ENCODE measurements around the gene NCOA3.

DNA sequence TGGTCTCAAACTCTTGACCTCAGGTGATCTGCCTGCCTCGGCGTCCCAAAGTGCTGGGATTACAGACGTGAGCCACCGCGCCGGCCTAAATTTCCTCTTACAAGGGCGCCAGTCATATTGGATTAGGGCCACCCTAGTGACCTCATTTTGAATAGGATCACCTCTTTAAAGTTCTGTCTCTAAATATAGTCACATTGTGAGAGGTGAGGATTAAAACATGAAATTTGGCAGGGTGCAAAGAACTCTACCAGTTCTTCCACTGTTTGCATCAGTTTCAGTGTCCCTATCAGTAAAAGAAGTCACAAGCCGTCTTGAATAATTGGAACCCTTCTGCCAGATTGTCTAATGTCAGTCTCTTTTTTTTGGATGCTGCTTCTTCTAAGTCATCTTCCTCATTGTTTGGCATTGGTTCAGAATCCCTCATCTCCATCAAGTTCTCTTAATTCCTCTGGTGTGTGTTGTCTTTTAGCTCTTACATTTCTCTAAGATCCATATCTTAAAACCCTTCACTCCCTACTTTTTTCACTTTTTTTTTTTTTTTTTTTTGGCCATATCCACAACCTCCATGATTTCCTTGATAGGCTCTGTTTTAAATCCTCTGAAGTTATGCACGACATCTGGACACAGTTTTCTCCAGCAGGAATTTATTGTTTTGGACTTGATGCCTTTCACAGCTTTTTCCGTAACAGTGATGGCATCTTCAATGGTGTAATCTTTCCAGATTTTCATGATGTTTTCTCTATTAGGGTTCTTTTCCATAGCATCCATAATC, 56.8 kb downstream of the NCOA3 start:
- TF ChIP-seq, protein P1, sequence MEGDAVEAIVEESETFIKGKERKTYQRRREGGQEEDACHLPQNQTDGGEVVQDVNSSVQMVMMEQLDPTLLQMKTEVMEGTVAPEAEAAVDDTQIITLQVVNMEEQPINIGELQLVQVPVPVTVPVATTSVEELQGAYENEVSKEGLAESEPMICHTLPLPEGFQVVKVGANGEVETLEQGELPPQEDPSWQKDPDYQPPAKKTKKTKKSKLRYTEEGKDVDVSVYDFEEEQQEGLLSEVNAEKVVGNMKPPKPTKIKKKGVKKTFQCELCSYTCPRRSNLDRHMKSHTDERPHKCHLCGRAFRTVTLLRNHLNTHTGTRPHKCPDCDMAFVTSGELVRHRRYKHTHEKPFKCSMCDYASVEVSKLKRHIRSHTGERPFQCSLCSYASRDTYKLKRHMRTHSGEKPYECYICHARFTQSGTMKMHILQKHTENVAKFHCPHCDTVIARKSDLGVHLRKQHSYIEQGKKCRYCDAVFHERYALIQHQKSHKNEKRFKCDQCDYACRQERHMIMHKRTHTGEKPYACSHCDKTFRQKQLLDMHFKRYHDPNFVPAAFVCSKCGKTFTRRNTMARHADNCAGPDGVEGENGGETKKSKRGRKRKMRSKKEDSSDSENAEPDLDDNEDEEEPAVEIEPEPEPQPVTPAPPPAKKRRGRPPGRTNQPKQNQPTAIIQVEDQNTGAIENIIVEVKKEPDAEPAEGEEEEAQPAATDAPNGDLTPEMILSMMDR (IDR thresholded peaks at IDR 0.05): no peak
- TF ChIP-seq POLR2A (IDR thresholded peaks at IDR 0.05) (no peak), POLR2AphosphoS5 (IDR thresholded peaks at IDR 0.05) (no peak)
